Endothelial cell of umbilical vein (primary cell): Measurements from ENCODE around the gene CEP162. TPM values are rescaled to one million over a fixed set of nuclear protein-coding genes. Genes with fewer than 3 reads are reported as not detected.

Experiments
- BruUV-seq: library from RNA; stranded (reverse); fragments of 400-500 nt; replicated peaks from 2 replicates; lab custom pipeline; 2021; lab: Mats Ljungman, UMichigan
- CTCF ChIA-PET: fragments of 300-600, 350-600 bp; sonication (Branson Sonifier 250); formaldehyde crosslinking; loops from one replicate; lab custom pipeline; 2021; ENCODE audit warnings: antibody characterized with exemption, inconsistent platforms; lab: Charles Lee
- POLR2A ChIA-PET: fragments of 300-600, 350-600 bp; sonication (Branson Sonifier 250); formaldehyde crosslinking; loops from one replicate; lab custom pipeline; 2021; ENCODE audit warnings: antibody characterized with exemption, inconsistent platforms; lab: Charles Lee
- DNase-seq: peaks from one replicate; pipeline ENCODE4 v3.0.0-alpha.2; 2011; ENCODE audit warnings: low read depth, low spot score
- FAIRE-seq: peaks from 2 replicates; lab custom pipeline; 2011; peaks lifted over from hg19 to GRCh38; lab: Jason Lieb, UNC
- H2AFZ ChIP-seq: 2 replicates; pipeline ENCODE4 v1.6.0; 2012; ENCODE audit warnings: low read depth, low read length, control low read depth, inconsistent platforms
- H3K27ac ChIP-seq: 2 replicates; pipeline ENCODE4 v1.5.1; 2011; ENCODE audit warnings: low read depth, mild to moderate bottlenecking, control low read depth, low read length, moderate library complexity; ENCODE audit not compliant: insufficient read depth
- H3K27me3 ChIP-seq, 2 experiments: 2 replicates each; pipeline versions ENCODE4 v1.6.0 to v1.6.1; 2011; ENCODE audit warnings: low read length in 2 of 2, mixed read lengths in 1 of 2; ENCODE audit not compliant: control insufficient read depth in 2 of 2, insufficient read depth in 2 of 2
- H3K36me3 ChIP-seq, 2 experiments: 2 replicates in 1 of 2; 3 replicates in 1 of 2; pipeline ENCODE4 v1.5.1; 2011; ENCODE audit warnings: low read length in 2 of 2, mild to moderate bottlenecking in 1 of 2, moderate library complexity in 1 of 2; ENCODE audit not compliant: control insufficient read depth in 2 of 2, insufficient read depth in 2 of 2; ENCODE audit errors: extremely low read depth in 1 of 2
- H3K4me1 ChIP-seq: 3 replicates; pipeline ENCODE4 v1.5.1; 2011; ENCODE audit warnings: mild to moderate bottlenecking, low read length; ENCODE audit not compliant: control insufficient read depth, insufficient read depth; ENCODE audit errors: extremely low read depth
- H3K4me2 ChIP-seq: 2 replicates; pipeline ENCODE4 v1.6.1; 2011; ENCODE audit warnings: low read length, control low read depth, mixed read lengths; ENCODE audit not compliant: insufficient read depth
- H3K4me3 ChIP-seq, 3 experiments: fragments of 200-600 bp in 1 of 3; sonication (generic), shearing (Covaris generic) in 1 of 3; replicated peaks in 1 of 3; 2 replicates each; pipeline ENCODE4 v1.5.1; 2011 to 2016; ENCODE audit warnings: control low read depth in 3 of 3, low read length in 3 of 3, mild to moderate bottlenecking in 2 of 3, inconsistent platforms in 1 of 3, low read depth in 1 of 3, moderate library complexity in 1 of 3; ENCODE audit not compliant: insufficient read depth in 1 of 3
- H3K79me2 ChIP-seq: 2 replicates; pipeline ENCODE4 v1.6.0; 2012; ENCODE audit warnings: low read length, inconsistent platforms; ENCODE audit not compliant: control insufficient read depth, insufficient read depth
- H3K9ac ChIP-seq: replicated peaks from 2 replicates; pipeline ENCODE3; 2011; ENCODE audit warnings: low read length, control low read depth; ENCODE audit not compliant: insufficient read depth; ENCODE audit errors: extremely low read depth
- H3K9me1 ChIP-seq: replicated peaks from 3 replicates; pipeline ENCODE4 v1.6.0; 2011; ENCODE audit warnings: mild to moderate bottlenecking, low read length; ENCODE audit not compliant: control insufficient read depth, insufficient read depth; ENCODE audit errors: extremely low read depth
- H3K9me3 ChIP-seq: replicated peaks from 2 replicates; pipeline ENCODE4 v1.5.1; 2012; ENCODE audit warnings: low read length, inconsistent platforms; ENCODE audit not compliant: control insufficient read depth, insufficient read depth
- H4K20me1 ChIP-seq: replicated peaks from 2 replicates; pipeline ENCODE3; 2011; ENCODE audit warnings: mild to moderate bottlenecking, low read length; ENCODE audit not compliant: control insufficient read depth, insufficient read depth; ENCODE audit errors: extremely low read depth
- EZH2 ChIP-seq: IDR thresholded peaks from 2 replicates; pipeline ENCODE4 v1.6.1; 2012; ENCODE audit warnings: borderline replicate concordance, low read depth, mild to moderate bottlenecking, moderate library complexity, low read length, inconsistent platforms; ENCODE audit not compliant: severe bottlenecking
- FOS ChIP-seq: IDR thresholded peaks from 2 replicates; pipeline ENCODE4 v1.6.1; 2011; ENCODE audit warnings: mild to moderate bottlenecking, low read length, moderate library complexity, borderline replicate concordance; ENCODE audit not compliant: insufficient read depth
- GATA2 ChIP-seq: IDR thresholded peaks from 2 replicates; pipeline ENCODE4 v1.7.0; 2011; ENCODE audit warnings: low read depth, mild to moderate bottlenecking, moderate library complexity, mixed read lengths, low read length; ENCODE audit not compliant: insufficient read length, insufficient read depth
- JUN ChIP-seq: IDR thresholded peaks from 2 replicates; pipeline ENCODE4 v1.6.1; 2011; ENCODE audit warnings: borderline replicate concordance, low read depth; ENCODE audit not compliant: insufficient read length, insufficient read depth
- MYC ChIP-seq: IDR thresholded peaks from one replicate; pipeline ENCODE4 v1.6.1; 2011; ENCODE audit warnings: mild to moderate bottlenecking, low read depth, low read length
- POLR2A ChIP-seq: IDR thresholded peaks from 2 replicates; pipeline ENCODE4 v1.6.1; 2012; ENCODE audit warnings: low read depth, mild to moderate bottlenecking, control low read depth, low read length
- POLR2AphosphoS5 ChIP-seq: IDR thresholded peaks from 2 replicates; pipeline ENCODE4 v1.6.1; 2012; ENCODE audit warnings: low read depth, mild to moderate bottlenecking, control low read depth, low read length, moderate library complexity; ENCODE audit not compliant: insufficient read depth
- dilution Hi-C: fragments of 300-500 bp; cut with MboI; formaldehyde crosslinking; loops from one replicate; pipeline ENCODE4 v1.15.0; 2019; ENCODE audit warnings: low sequenced_read_pairs; ENCODE audit not compliant: extremely low pct_ligation_motif_present
- intact Hi-C: fragments of 100-400 bp; cut with micrococcal nuclease; formaldehyde crosslinking; loops from one replicate; pipeline ENCODE4 v1.10.0; 2022
- polyA plus RNA-seq, 4 experiments: library from polyadenylated mRNA; depleted of rRNA in 3 of 4; stranded (reverse) in 3 of 4; unstranded in 1 of 4; fragments of >200 nt; gene quantifications; 2 replicates each; pipeline versions ENCODE4 v1.2.1 to v1.2.3, GENCODE V29; 2011 to 2012; ENCODE audit warnings: missing spikeins in 1 of 4
- total RNA-seq: library from RNA; stranded (reverse); gene quantifications from 2 replicates; pipeline ENCODE4 v1.2.3, GENCODE V29; 2021
- TF ChIP-seq, protein P1 (sequence below), 2 donors: IDR thresholded peaks; 1 replicate in 1 of 2; 2 replicates in 1 of 2; pipeline ENCODE4 v1.5.1; 2011; ENCODE audit warnings: low read length in 2 of 2, mild to moderate bottlenecking in 2 of 2, moderate library complexity in 2 of 2, control low read depth in 1 of 2, inconsistent platforms in 1 of 2, low read depth in 1 of 2; ENCODE audit not compliant: insufficient read depth in 1 of 2; ENCODE audit errors: extremely low read depth in 1 of 2
- TF ChIP-seq, protein P2 (sequence below): IDR thresholded peaks from 2 replicates; pipeline ENCODE4 v1.6.1; 2011; ENCODE audit not compliant: insufficient read depth, insufficient read length

Gene CEP162
- total and polyA plus RNA-seq, 2 donors (not counting 3 experiments of a cell fraction or from before 2014, with no cell fraction given) = 0.79 to 10.8 TPM

DNA sequence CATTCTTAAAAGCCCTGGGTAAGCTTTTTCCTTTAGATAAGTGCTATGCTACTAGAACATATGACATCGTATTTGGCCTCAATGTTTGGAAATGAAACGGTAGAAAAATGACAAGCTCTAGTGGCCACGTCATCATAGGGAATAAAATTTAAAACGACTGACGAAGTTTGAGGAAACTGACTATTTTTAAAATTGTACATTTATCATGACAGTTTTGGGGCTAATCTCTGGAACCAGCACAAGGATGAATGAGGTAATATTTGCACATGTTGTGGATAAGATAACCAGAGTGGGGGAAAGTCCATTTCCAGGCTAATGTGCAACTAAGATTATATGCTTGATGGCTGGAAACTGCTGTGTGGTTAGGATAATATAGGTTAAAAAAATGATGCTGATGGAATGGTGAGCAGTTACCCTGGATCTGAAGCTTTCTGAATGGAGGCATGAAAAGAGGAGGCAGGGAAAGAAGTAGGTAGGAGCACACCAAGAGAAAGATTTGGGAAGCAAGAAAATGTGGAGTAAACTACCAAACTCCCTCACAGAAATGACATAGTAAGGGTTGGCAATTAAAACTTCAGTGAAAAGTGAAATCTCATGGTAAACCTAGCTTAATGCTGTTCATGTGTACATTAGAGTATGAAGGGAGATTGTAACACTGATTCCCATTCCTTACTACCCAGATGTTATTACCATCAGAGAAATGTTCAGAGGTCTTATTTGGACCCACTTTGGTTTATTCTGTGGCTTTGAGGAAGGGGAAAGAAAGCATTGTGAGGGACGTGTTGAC lies 42.7 kb upstream of the CEP162 start:
- Histone ChIP-seq H4K20me1 (no peaks in the 10 kb centered on the region), H3K9ac (no peak overlapping the region), H3K36me3 (no peaks in the 10 kb centered on the region), H3K4me1 (no peaks in the 10 kb centered on the region), H3K27ac (no peak overlapping the region), H3K79me2 (no peaks in the 10 kb centered on the region), H3K9me3 (no peaks in the 10 kb centered on the region), H2AFZ (no peak overlapping the region), H3K4me3 (no peak overlapping the region), H3K4me2 (no peak overlapping the region), H3K27me3 (peaks cover 0 to 5% of the 10 kb centered on the region in 2 experiments), H3K9me1 (no peaks in the 10 kb centered on the region)
- TF ChIP-seq JUN (no peak), POLR2A (no peak), POLR2AphosphoS5 (no peak), EZH2 (no peak), MYC (no peak), GATA2 (no peak), FOS (no peak)
- TF ChIP-seq, protein P1, sequence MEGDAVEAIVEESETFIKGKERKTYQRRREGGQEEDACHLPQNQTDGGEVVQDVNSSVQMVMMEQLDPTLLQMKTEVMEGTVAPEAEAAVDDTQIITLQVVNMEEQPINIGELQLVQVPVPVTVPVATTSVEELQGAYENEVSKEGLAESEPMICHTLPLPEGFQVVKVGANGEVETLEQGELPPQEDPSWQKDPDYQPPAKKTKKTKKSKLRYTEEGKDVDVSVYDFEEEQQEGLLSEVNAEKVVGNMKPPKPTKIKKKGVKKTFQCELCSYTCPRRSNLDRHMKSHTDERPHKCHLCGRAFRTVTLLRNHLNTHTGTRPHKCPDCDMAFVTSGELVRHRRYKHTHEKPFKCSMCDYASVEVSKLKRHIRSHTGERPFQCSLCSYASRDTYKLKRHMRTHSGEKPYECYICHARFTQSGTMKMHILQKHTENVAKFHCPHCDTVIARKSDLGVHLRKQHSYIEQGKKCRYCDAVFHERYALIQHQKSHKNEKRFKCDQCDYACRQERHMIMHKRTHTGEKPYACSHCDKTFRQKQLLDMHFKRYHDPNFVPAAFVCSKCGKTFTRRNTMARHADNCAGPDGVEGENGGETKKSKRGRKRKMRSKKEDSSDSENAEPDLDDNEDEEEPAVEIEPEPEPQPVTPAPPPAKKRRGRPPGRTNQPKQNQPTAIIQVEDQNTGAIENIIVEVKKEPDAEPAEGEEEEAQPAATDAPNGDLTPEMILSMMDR (IDR thresholded peaks at IDR 0.05; ENCODE audit: extremely low read depth in 1 of 2, insufficient read depth in 1 of 2, low read depth in 1 of 2, low read length in 2 of 2) = no peak
- TF ChIP-seq, protein P2, sequence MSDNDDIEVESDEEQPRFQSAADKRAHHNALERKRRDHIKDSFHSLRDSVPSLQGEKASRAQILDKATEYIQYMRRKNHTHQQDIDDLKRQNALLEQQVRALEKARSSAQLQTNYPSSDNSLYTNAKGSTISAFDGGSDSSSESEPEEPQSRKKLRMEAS = no peak
- ChIA-PET POLR2A (no interaction called here), CTCF (interaction anchor here (1.0 kb wide), 1 partner anchor 8 kb away, joined by 3 read pairs; no protein-coding TSS in a partner anchor)
- intact Hi-C loops = no loop called here
- no peak for DNase-seq
- no TSS peak for BruUV-seq
- dilution Hi-C loops = no loop called here
- FAIRE-seq = no peak
